Endodermal cell (in vitro differentiated cells): ENCODE measurements around the gene HOXC4. TPM values are rescaled to one million over a fixed set of nuclear protein-coding genes. Genes with fewer than 3 reads are reported as not detected.

ENCODE experiments used
- DNase-seq: peaks from one replicate; pipeline ENCODE4 v3.0.0-alpha.2; 2017
- H3K27ac ChIP-seq: 2 replicates; pipeline ENCODE4 v1.5.1; 2013; ENCODE audit warnings: mild to moderate bottlenecking, low read depth, low read length, moderate library complexity
- H3K27me3 ChIP-seq: 2 replicates; pipeline ENCODE4 v1.6.1; 2013; ENCODE audit warnings: mild to moderate bottlenecking, low read length, moderate library complexity; ENCODE audit not compliant: insufficient read depth, control insufficient read depth, poor library complexity, severe bottlenecking
- H3K36me3 ChIP-seq: 2 replicates; pipeline ENCODE4 v1.7.0; 2013; ENCODE audit warnings: mild to moderate bottlenecking, low read length, moderate library complexity; ENCODE audit not compliant: control insufficient read depth, insufficient read depth
- H3K4me1 ChIP-seq: one replicate; pipeline ENCODE4 v1.7.0; 2013; ENCODE audit warnings: low read length; ENCODE audit not compliant: control insufficient read depth, insufficient read depth
- H3K4me3 ChIP-seq: 2 replicates; pipeline ENCODE4 v1.5.1; 2013; ENCODE audit warnings: mild to moderate bottlenecking, low read length, moderate library complexity
- H3K9ac ChIP-seq: 2 replicates; pipeline ENCODE4 v1.6.1; 2013; ENCODE audit warnings: mild to moderate bottlenecking, low read length, moderate library complexity; ENCODE audit not compliant: poor library complexity, severe bottlenecking; ENCODE audit errors: extremely low read depth
- H3K9me3 ChIP-seq: 2 replicates; pipeline ENCODE4 v1.6.1; 2013; ENCODE audit warnings: mild to moderate bottlenecking, low read length, moderate library complexity; ENCODE audit not compliant: control insufficient read depth
- H3K27ac Mint-ChIP-seq: 2 replicates; pipeline ENCODE4 v1.8.0; 2020; ENCODE audit warnings: mixed read lengths
- H3K27me3 Mint-ChIP-seq: 2 replicates; pipeline ENCODE4 v1.8.0; 2021; ENCODE audit warnings: mild to moderate bottlenecking, mixed read lengths; ENCODE audit not compliant: insufficient read depth
- H3K36me3 Mint-ChIP-seq: 2 replicates; pipeline ENCODE4 v1.8.0; 2020; ENCODE audit warnings: low read depth, mixed read lengths
- H3K4me1 Mint-ChIP-seq: 2 replicates; pipeline ENCODE4 v1.8.0; 2020; ENCODE audit warnings: mixed read lengths
- H3K4me3 Mint-ChIP-seq: 2 replicates; pipeline ENCODE4 v1.8.0; 2020; ENCODE audit warnings: mild to moderate bottlenecking, moderate library complexity, mixed read lengths
- H3K9me3 Mint-ChIP-seq: 2 replicates; pipeline ENCODE4 v1.8.0; 2020; ENCODE audit warnings: mild to moderate bottlenecking, mixed read lengths
- CTCF ChIP-seq: fragments of 200-600 bp; sonication (generic); conservative IDR thresholded peaks from 2 replicates; pipeline ENCODE4 v1.5.0; 2021; ENCODE audit warnings: antibody characterized with exemption, mild to moderate bottlenecking
- WGBS, 2 experiments: methylation state at CpG; one replicate each; pipeline versions ENCODE4 v1.1.5 to v1.1.7; 2013; ENCODE audit warnings: missing lambda C conversion rate in 2 of 2, mixed read lengths in 1 of 2; ENCODE audit not compliant: insufficient coverage in 1 of 2, insufficient read length in 1 of 2; 5-methylcytosine and 5-hydroxymethylcytosine counted together
- total RNA-seq, 2 donors: library from RNA; stranded (reverse); fragmentation: NEBNext Ultra II Directional in 1 of 2; extraction: Animal tissue kit (Norgen Biotek cat#: 25700) in 1 of 2; gene quantifications; 2 replicates in 1 of 2; 3 replicates in 1 of 2; pipeline ENCODE4 v1.2.1, GENCODE V29; 2021

HOXC4 gene
- total RNA-seq, 2 donors from 2014 or later, result not detected

- TF ChIP-seq CTCF, result no peak
- peak; percentile 65 for DNase-seq
- Histone ChIP-seq H3K36me3 (no peaks in the 10 kb centered on the region), H3K27ac (no peak overlapping the region), H3K27me3 (peaks cover 100% of the 10 kb centered on the region), H3K4me3 (no peak overlapping the region), H3K9ac (no peak overlapping the region), H3K9me3 (no peaks in the 10 kb centered on the region), H3K4me1 (no peaks in the 10 kb centered on the region)
- no peaks in the 10 kb centered on the region for H3K9me3 Mint-ChIP-seq
- no peak overlapping the region for H3K27ac Mint-ChIP-seq
- peaks cover 7% of the 10 kb centered on the region for H3K4me1 Mint-ChIP-seq
- WGBS, 2 experiments, result 14 to 16% methylated on average over 4 to 12 of the region's 12 CpGs
- H3K27me3 Mint-ChIP-seq, result peaks cover 100% of the 10 kb centered on the region
- H3K4me3 Mint-ChIP-seq, result no peak overlapping the region
- no peaks in the 10 kb centered on the region for H3K36me3 Mint-ChIP-seq
These were observed 2.4 kb upstream of the HOXC4 start for GRCh38 chr12:54051026-54051842.

- no peaks in the 10 kb centered on the region for H3K4me1 ChIP-seq
- TF ChIP-seq CTCF, result no peak
- no peak overlapping the region for H3K27ac ChIP-seq
- Mint-ChIP-seq H3K9me3 (no peaks in the 10 kb centered on the region), H3K36me3 (no peaks in the 10 kb centered on the region), H3K4me1 (peaks cover 5% of the 10 kb centered on the region), H3K4me3 (no peak overlapping the region), H3K27me3 (peaks cover 100% of the 10 kb centered on the region), H3K27ac (no peak overlapping the region)
- DNase-seq, result no peak
- H3K9me3 ChIP-seq, result no peaks in the 10 kb centered on the region
- H3K36me3 ChIP-seq, result no peaks in the 10 kb centered on the region
- H3K9ac ChIP-seq, result no peak overlapping the region
- 5 to 6% methylated on average over 10 to 24 of the region's 24 CpGs for WGBS, 2 experiments
- H3K27me3 ChIP-seq, result peaks cover 100% of the 10 kb centered on the region
- H3K4me3 ChIP-seq, result no peak overlapping the region
These were observed 1.7 kb upstream of the HOXC4 start for GRCh38 chr12:54051874-54052437.

- no peaks in the 10 kb centered on the region for H3K9me3 ChIP-seq
- 0 to 7% methylated on average over 1 to 5 of the region's 10 CpGs for WGBS, 2 experiments
- Mint-ChIP-seq H3K27me3 (peaks cover 100% of the 10 kb centered on the region), H3K4me1 (peaks cover 3% of the 10 kb centered on the region), H3K9me3 (no peaks in the 10 kb centered on the region), H3K4me3 (peak overlapping the region; percentile 38), H3K27ac (no peak overlapping the region), H3K36me3 (no peaks in the 10 kb centered on the region)
- no peak overlapping the region for H3K4me3 ChIP-seq
- H3K4me1 ChIP-seq, result no peaks in the 10 kb centered on the region
- no peak for TF ChIP-seq CTCF
- no peak overlapping the region for H3K9ac ChIP-seq
- peak overlapping the region; percentile 10 for H3K27ac ChIP-seq
- peak; percentile 73 for DNase-seq
- H3K36me3 ChIP-seq, result no peaks in the 10 kb centered on the region
- peaks cover 100% of the 10 kb centered on the region for H3K27me3 ChIP-seq
These were observed 1.1 kb upstream of the HOXC4 start for GRCh38 chr12:54052438-54053002.
